A375 (cell line): ENCODE results near the gene CD300LD. TPM values are rescaled to one million over a fixed set of nuclear protein-coding genes. Genes with fewer than 3 reads are reported as not detected.

Experiments used
- total RNA-seq: library from RNA; depleted of rRNA; stranded (reverse); fragments of >200 nt; shearing (Covaris generic); gene quantifications from 2 replicates; pipeline ENCODE4 v1.2.3, GENCODE V29; 2014; rRNA removed

The CD300LD gene
- not detected in 2 replicates for total RNA-seq

GRCh38 chr17:74592087-74592990 lies at the start of gene CD300LD:
Gene CD300LD, minus strand, starts transcription at chr17:74592283. Its CDS starts 81 bp downstream, at chr17:74592202.

GRCh38 chr17:74623693-74624093 lies 31.6 kb upstream of the CD300LD start, which contains the start of gene CD300E:
Gene CD300E, minus strand, starts transcription at chr17:74623738. Its CDS starts 117 bp downstream, at chr17:74623621.

GRCh38 chr17:74567397-74567796 lies 24.7 kb downstream of the CD300LD start, which contains the start of gene CD300H:
Gene CD300H, minus strand, starts transcription at chr17:74567509.

GRCh38 chr17:74545843-74546230 lies 46.2 kb downstream of the CD300LD start, which contains the start of gene CD300C:
Gene CD300C, minus strand, starts transcription at chr17:74546115. Its CDS starts 333 bp downstream, at chr17:74545782.

GRCh38 chr17:74531231-74531761 lies 60.8 kb downstream of the CD300LD start, which contains the start of gene CD300LB:
Gene CD300LB, minus strand, starts transcription at chr17:74531475. Its CDS starts 125 bp downstream, at chr17:74531350.

Other genes with a start within 250 kb of the CD300LD start
- gene BTBD17, start 230.4 kb downstream of the CD300LD start, total RNA-seq = not detected in 2 replicates
- not detected in 2 replicates for gene GPR142, start 224.8 kb downstream of the CD300LD start, total RNA-seq
- gene GPRC5C, start 160.2 kb downstream of the CD300LD start, total RNA-seq = 0.74 and 1.3 TPM in 2 replicates
- gene CD300A, start 125.6 kb downstream of the CD300LD start, total RNA-seq = not detected in 2 replicates
- gene CD300LB, start 60.8 kb downstream of the CD300LD start, total RNA-seq = not detected in 2 replicates
- gene CD300C, start 46.2 kb downstream of the CD300LD start, total RNA-seq = not detected in 2 replicates
- gene CD300H, start 24.8 kb downstream of the CD300LD start, total RNA-seq = not detected in 2 replicates
- gene CD300E, start 31.5 kb upstream of the CD300LD start, total RNA-seq = not detected in 2 replicates
- gene CD300LF, start 120.6 kb upstream of the CD300LD start, total RNA-seq = not detected in 2 replicates
- 0.04 TPM in 1 of 2 replicates, not detected in the other for gene RAB37, start 145.0 kb upstream of the CD300LD start, total RNA-seq
- gene NHERF1, start 156.3 kb upstream of the CD300LD start, total RNA-seq = 19.8 and 25.8 TPM in 2 replicates
- 44.6 and 47.7 TPM in 2 replicates for gene NAT9, start 184.1 kb upstream of the CD300LD start, total RNA-seq